ENCODE results near the gene ZMIZ2.
A peak's percentile ranks its signal among the peaks of the same experiment; 100 is the strongest.
"Not testable (repeated sequence)": the region's sequence is repeated elsewhere in the genome, so short reads cannot be mapped to it uniquely, and the experiment has no call there.

The ZMIZ2 gene

GRCh38 chr7:44776211-44776610 is 27.6 kb downstream of the ZMIZ2 start:
- no peak for DNase-seq

DNA sequence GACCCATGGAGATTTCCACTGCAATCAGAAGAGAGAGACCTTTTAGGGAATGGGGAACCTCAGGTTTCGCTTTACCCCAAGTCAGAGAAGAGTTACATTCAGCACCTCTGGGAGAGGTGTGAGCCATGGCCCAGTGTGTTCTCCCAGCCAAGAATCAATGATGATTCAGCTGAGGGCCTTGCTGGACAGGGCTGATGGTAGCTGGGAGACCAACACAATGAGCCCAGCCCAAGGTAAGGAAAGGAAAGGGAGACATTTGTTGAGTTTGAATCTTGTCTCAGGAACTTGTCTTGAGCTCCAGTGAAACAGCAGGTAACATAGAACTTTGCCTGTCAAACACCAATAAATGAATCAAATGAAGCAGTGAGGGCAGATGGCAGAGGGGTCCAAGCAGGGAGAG is 33.8 kb downstream of the ZMIZ2 start:
- DNase-seq: no peak

DNA sequence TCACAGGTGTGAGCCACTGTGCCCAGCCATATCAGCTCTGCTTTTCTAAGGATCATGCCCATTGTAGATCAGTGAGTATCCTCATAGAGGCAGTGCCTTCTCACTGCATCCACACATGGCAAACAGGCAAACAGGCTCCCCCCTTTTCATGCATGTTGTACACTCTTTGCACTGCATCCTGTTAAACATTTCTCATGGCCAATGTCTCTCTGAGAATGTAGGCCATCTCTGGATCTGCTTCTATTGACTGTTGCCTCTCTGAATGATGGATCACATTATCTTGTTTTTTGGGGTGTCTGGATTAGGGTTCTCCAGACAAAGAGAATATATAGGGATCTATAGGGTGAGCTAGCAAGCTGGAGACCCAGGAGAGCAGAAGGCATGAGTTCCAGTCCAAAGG is 34.8 kb downstream of the ZMIZ2 start:
- no peak for DNase-seq

GRCh38 chr7:44784364-44784763 is 35.7 kb downstream of the ZMIZ2 start:
- no peak for DNase-seq

GRCh38 chr7:44785218-44785617 is 36.6 kb downstream of the ZMIZ2 start:
- not testable (repeated sequence) for DNase-seq

DNA sequence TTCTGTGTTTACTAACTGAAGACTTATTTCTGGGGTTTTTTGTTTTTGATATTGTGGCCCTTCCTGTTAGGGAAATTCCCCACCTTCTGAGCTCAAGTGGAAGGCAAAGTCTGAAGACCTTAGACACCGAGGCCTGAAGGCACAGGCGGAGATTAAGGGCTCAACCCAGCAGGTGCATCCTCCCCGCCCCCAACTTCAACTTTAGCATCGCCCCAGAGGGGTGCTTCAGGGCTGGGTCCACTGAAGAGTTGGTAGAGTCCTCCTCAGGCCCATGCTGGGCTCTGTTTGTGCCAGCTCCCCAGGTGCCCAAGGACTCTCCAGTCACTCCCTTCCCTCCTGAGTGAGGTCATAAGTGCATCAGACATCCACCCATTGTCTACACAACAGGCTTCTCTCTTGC is 38.4 kb downstream of the ZMIZ2 start:
- no peak for DNase-seq

DNA sequence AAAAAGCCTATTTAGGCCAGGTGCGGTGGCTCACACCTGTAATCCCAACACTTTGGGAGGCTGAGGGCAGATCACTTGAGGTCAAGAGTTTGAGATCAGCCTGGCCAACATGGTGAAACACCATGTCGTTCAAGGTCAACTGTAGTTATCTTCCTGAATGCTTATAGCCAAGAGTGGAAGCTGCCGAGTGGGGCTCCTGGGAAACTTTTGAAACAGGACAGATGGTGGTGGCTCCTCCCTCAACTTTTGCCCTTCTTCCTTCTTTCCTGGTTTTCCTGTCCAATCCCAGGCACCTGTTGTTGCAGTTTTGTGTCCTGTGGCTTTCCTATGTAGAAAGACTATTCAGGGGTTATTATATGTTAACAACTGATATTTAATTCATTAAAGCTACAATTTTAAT is 39.1 kb downstream of the ZMIZ2 start:
- DNase-seq: no peak

GRCh38 chr7:44789990-44790389 is 41.3 kb downstream of the ZMIZ2 start:
- no peak for DNase-seq

DNA sequence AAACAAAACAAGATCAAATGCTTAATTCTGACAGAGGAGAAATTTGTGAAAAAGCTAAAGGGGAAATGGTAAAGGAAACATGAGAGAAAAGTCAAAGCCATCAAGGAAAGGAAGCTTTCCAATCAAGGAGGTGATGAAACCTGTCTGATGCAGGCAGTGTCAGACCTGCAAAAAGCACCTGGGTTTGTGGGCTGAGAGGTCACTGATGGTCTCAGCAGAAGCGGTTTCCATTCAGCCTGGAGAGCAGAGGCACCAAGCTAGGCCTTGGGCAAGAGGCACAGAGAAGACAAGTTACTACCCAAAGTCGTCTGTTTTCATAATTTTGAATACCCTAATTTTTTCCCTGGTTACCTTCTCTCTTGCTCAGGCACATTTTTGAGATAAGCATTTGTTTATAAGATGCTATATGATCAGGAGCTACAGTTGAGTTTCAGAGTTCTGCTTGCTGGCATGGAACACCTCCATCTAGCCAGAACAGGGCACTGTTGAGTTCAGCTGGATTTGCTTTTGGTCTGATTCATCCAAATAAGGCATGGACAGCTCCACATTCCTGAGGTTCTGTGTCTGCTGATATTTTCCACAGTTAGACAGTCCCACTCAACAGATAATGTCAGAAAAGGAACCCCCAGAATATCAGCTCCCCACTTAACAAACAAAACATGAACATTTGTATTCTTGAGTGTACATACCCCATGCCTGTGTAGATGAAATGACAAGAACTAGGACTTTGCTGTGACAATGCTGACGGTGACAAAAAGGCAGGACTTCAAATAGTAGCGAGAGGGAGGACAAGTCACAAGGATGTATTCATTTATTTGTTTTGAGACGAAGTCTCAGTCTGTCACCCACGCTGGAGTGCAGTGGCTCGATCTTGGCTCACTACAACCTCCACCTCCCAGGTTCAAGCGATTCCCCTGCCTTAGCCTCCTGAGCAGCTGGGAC is 42.9 kb downstream of the ZMIZ2 start:
- no peak for DNase-seq

GRCh38 chr7:44793919-44794318 is 45.3 kb downstream of the ZMIZ2 start:
- DNase-seq: no peak

DNA sequence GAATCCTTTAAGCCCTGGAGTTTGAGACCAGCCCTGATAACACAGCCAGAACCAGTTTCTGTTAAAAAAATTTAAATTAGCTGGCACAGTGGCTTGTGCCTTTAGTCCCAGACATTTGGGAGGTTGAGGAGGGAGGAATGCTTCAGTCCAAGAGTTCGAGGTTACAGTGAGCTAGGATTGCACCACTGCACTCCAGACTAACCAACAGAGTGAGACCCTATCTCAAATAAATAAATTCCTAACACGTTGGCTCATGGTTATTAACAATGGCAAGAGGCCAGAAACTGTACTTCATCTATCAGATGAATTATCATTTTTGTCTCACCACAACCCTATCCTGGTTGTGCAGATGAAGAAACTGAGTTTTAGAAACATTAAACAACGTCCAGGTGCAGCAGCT is 45.7 kb downstream of the ZMIZ2 start:
- no peak for DNase-seq

DNA sequence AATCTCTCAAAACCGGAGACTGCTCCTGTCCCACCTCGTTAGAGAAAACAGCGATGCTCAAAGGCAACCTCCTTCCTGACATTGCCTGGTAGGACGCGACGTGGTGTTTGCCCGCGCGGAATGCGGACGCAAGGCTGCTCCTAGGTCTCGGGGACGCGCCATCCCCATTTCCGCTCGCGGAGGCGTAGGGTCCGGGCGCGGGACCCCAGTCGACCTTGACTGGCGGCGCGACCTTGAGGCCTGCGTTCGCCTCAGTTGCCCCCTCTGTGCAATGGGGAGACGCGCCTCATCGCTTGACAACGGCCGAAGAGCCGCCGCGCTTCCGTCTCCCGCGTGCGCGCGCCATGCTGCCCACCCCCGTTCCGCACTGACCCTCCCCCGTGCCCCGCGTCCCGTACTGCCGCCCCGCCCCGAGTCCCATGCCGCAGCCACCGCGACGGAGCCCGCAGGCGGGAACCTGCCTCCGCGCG is 47.4 kb downstream of the ZMIZ2 start:
- DNase-seq: no peak

DNA sequence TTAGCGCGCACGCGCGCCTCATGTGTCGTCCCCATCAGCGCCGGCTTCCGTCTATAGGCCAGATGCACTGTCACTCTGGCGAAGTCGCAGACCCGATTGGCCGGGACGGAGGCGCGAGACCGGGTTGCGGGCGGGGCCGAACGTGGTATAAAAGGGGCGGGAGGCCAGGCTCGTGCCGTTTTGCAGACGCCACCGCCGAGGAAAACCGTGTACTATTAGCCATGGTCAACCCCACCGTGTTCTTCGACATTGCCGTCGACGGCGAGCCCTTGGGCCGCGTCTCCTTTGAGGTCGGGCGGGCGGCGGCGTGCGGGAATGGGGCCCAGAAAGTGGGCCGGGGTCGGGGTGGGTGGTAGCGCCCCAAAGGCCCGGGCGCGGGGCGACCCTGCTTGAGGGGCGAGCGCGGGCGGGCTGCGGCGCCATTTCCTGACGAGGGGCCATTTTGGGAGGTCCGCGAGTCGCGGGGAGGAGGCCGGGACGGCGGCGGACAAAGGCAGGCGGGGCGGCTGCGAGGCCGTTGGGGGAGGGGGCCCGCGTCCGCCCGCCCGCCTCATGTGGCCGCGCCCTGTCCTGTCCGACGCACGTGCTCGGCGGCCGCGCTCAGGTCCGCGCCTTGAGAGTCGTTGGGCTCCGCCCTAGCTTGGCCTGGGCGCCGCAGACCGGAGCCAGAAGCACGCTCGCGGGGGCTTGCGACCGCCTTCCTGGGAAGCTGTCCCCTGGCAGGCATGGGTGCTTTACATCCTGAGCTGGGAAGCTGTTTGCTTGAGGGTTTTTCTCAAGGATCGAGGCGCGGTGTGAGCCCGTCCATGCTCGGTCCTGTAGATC is 48.1 kb downstream of the ZMIZ2 start, which contains the start of gene PPIA:
TSS of gene PPIA (plus strand) at position 178 of the 825 bp plus-strand sequence. CDS start at position 222, 44 bp downstream.
- peak; percentile 98 for DNase-seq

GRCh38 chr7:44797329-44798258 is 48.9 kb downstream of the ZMIZ2 start:
- peak; percentile 80 for DNase-seq

- DNase-seq: no peak
Measured at GRCh38 chr7:44798649-44799305, 50.1 kb downstream of the ZMIZ2 start.

DNA sequence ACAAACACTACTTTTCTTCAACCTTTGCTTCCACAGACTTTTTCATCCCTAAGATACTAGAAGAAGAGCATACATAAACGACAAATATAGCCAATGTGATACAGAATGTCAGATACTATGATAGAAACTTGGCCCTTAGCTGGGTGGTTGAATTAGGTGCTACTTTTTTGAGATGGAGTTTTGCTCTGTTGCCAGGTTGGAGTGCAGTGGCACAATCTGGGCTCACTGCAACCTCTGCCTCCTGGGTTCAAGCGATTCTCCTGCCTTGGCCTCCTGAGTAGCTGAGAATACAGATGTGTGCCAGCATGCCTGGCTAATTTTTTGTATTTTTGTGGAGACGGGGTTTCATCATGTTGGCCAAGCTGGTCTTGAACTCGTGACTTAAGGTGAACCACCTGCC is 51.3 kb downstream of the ZMIZ2 start:
- DNase-seq: no peak

DNA sequence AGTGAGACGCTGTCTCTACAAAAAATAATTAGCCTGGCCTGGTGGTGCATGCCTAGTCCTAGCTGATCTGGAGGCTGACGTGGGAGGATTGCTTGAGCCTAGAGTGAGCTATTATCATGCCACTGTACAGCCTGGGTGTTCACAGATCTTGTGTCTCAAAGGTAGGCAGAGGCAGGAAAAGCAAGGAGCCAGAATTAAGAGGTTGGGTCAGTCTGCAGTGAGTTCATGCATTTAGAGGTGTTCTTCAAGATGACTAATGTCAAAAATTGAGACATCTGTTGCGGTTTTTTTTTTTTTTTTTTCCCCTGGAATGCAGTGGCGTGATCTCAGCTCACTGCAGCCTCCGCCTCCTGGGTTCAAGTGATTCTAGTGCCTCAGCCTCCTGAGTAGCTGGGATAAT is 53.2 kb downstream of the ZMIZ2 start:
- DNase-seq: no peak

GRCh38 chr7:44802418-44803025 is 53.9 kb downstream of the ZMIZ2 start:
- DNase-seq: no peak

- not testable (repeated sequence) for DNase-seq
Measured at GRCh38 chr7:44803828-44804519, 55.3 kb downstream of the ZMIZ2 start.

GRCh38 chr7:44805950-44806349 is 57.3 kb downstream of the ZMIZ2 start:
- DNase-seq: no peak

- DNase-seq: no peak
Measured at GRCh38 chr7:44808914-44809393, 60.3 kb downstream of the ZMIZ2 start.

All from stimulated activated naive CD4-positive, alpha-beta T cell treated with Interleukin-2 at 50 U/mL for 16 hours (primary cell).